ENCODE results near the gene PEX3.
"Not testable (repeated sequence)": the region's sequence is repeated elsewhere in the genome, so short reads cannot be mapped to it uniquely, and the experiment has no call there.

The PEX3 gene

DNA sequence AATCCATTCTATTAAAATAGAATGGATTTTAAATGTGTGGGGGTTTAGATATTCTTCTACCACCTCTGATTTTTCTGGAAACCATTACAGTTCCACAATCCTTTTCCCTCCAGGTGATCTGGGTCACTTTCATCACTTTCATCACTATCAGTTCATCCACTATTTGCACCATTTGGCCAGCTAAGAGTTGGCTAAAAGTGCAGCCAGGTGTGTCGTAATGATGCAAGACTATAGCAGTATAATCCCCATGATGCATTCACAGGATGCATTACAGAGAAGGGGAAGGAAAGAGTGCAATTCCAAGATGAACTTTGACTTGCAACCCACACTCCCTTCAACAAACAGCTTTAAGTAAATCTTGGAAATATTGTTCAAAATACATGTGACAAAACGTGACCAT is 56.0 kb downstream of the PEX3 start:
- no peak for DNase-seq (ENCODE audit: low spot score)

DNA sequence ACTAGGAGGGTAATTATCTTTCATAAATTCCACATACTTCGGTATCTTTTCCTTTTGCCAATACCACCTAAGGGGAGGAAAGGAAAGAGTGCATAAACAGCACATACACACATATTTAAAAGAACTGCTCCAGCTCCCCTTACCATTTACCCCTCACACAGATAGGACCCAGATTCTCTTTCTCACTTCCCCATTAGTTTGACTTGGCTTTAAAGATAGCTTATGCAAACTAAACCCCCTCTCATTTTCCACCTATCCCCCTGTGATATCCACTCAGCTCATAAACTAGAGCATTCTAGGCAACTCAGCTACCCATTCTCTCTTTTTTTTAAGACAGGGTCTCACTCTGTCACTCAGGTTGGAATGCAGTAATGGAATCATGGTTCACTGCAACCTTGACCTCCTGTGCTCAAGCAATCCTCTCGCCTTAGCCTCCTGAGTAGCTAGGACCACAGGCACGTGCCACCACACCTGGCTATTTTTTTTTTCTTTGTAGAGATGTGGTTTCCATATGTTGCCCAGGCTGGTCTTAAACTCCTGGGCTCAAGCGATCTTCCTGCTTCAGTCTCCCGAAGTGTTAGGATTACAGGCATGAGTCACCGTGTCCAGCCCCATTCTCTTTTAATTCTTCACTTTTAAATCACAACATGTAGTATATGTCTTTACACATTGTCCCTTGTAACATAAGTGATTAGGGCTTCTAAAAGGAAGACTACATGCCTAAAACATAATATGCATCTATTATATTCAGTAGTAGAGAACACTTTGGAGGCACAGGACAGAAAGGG is 56.9 kb downstream of the PEX3 start:
- no peak for DNase-seq (ENCODE audit: low spot score)

DNA sequence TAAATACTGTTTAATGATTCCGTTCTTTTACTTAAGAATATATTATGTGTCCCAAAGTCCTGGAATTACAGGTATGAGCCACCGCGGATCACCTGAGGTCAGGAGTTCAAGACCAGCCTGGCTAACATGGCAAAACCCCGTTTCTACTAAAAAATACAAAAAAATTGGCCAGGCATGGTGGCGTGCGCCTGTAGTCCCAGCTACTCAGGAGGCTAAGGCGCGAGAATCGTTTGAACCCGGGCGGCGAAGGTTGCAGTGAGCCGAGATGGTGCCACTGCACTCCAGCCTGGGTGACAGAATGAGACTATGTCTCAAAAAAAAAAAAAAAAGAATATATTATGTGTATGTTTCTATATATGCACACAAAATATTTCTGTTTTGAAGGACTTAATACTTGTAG is 59.7 kb downstream of the PEX3 start:
- DNase-seq (ENCODE audit: low spot score): not testable (repeated sequence)

DNA sequence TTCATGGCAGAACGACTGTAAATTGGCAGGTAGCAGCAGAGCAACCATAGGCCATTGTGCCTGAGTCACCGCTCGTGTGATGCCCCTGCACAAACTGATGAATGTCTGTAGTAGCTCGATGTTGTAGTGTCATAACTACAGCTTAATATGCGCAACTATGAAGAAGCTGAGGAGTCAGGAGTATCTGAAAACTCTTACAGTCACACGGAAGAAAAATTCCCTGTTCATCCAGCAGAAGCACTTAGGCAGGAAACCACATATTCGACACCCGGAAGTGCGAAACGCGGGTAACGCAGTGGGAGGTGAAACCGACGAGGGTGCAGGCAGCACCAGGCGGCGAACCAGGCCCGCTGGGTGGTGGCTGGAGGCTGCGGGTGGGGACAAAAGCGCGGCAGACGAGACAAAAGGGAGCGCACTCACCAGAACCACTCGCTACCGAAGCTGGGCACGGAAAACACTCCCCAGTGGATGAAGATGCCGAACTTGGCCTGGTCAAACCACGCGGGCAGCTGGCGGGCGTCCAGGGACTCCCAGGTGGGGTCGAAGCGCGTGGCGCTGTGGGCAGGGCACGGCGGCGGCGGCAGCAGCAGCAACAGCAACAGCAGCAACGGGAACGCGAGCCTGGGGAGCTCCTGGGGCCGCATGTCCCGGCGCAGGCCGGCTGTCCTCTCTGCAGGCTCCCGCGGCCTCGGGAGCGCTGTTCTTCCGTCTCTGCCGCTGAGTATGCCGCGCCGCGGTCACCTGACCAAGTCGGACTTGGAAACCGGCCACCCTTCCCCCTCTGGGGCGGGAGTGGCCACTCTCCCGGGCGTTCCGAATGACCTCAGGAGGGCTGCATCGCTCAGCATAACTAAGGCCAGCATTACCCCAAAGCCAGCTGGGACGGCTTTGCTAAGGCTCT is 60.6 kb downstream of the PEX3 start, which contains the start of gene FUCA2:
FUCA2 (minus strand) TSS at position 730 of the 901 bp plus-strand sequence; CDS start at position 644, 86 bp downstream.
- DNase-seq (ENCODE audit: low spot score): peak; percentile 79

DNA sequence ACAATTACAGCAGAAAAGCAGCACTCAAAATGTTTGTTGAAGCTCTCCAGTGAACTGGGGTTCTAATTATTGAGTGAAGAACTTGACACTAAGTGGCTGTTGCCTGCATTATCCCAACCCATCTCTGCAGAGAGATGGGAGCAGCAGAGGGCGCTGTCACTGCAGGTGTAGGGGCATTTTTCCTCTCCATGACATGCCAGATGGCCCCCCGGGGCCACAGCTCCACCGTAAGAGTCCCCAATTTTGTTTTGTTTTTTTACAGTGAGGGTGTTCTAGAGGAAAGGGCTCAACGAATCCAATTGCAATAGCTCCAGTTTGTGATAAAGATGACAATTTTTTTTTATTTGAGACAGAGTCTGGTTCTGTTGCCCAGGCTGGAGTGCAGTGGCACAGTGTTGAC is 62.8 kb downstream of the PEX3 start:
- no peak for DNase-seq (ENCODE audit: low spot score)

DNA sequence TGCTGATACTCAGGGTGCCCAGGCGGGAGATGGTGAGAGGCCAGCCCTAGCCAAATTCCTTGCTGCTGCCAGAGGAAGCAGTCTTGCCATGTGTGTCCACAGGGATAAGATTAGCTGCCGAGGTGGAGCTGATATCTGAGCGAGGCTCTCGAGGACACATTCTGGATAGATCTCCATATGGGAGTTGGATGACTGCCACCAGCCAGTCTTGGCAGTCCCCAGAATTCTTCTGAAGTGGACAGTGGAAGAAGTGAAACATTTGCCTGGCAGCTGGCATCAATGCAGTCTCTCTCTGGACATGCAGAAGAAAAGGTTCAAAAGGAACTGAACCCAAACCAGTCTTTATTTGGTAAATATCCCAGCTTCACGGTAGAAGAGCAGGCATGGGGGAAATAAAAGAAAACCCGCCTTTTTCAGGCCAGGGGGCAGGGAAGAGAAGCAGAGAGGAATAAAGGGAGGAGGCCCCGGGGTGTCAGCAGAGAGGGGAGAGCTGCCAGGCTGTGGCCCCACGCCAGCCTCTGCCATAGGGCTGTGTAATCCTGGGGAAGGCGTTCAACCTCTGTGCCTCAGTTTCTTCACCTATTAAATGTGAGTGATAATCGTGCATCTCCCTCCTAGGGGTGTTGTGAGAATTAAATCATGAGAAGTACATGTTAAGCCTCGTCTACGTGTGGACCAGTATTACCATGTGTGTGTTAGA is 64.6 kb downstream of the PEX3 start:
- DNase-seq (ENCODE audit: low spot score): peak; percentile 39

DNA sequence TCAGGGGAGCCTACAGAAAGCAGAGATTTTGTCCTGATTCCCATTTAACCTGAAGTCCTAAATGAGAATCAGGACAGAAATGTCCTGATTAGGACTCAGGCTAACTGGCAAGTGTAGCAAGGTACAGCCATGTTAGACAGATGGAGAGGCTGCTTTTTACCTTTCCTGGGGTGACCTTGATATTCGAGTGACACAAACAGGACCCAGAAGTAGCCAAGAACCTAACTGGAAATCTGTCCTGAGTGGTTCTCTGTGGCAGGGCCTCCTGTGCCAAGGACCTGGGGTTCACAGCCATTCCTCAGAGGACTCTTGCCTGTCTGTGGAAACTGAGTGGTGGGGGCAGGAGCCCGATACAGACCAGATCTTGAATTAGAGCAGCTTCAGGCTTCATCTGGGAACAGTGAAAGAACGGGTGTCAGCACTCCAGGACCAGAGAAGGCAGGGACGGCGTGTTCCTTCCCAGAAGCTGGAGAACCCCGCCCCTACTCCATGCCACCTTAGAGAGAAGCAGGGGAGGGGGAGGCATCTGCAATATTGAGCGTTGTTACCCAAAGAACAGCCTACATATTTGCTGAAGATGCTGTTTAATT is 65.3 kb downstream of the PEX3 start:
- no peak for DNase-seq (ENCODE audit: low spot score)

DNA sequence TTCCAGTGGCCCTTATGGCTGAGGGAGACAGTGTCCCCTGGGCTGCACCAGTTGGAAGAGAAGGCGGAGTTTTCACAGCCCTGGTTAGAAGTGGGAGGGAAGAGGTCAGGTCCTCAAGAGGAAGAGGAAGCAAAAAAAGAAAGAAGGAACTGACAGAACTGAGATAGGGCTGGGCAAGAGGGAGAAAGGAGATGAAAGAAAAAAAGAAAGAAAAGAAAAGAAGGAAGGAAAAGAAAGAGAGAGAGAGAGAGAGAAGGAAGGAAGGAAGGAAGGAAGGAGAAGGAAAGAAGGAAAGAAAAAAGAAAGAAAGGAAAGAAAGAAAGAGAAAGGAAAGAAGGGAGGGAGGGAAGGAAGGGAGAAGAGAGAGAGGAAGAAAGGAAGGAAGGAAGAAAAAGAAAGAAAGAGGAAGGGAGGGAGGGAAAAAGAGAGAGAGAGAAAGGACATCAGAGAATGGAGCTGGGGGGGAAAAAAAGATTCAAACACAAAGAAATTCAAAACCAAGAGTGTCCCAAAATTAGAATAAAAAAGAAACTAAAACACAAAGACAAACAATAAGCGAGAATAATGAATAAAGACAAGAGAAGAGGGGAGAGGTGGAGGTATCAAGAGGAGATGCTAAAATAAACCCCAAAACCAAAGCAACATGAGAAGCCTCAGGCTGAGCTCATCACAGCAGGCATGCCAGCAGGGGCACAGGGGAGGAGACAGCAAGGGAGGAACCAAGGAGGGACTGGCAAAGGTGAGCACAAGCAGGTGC is 66.3 kb downstream of the PEX3 start:
- no peak for DNase-seq (ENCODE audit: low spot score)

DNA sequence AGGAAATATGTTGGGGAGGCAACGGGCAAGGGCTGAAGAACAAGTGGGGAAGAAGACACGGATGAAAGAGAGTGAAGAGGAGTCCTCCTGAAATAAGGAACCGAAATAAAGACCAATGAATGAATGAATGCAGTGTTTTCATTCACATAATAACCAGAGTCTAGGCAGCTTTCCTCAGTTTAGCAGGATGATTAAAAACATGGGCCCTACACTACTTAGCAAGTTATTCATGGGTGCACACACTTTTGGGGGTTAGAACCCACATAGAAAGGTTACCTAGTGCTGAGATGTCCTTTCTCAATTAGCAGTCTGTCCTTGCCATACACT is 66.8 kb downstream of the PEX3 start:
- no peak for DNase-seq (ENCODE audit: low spot score)

DNA sequence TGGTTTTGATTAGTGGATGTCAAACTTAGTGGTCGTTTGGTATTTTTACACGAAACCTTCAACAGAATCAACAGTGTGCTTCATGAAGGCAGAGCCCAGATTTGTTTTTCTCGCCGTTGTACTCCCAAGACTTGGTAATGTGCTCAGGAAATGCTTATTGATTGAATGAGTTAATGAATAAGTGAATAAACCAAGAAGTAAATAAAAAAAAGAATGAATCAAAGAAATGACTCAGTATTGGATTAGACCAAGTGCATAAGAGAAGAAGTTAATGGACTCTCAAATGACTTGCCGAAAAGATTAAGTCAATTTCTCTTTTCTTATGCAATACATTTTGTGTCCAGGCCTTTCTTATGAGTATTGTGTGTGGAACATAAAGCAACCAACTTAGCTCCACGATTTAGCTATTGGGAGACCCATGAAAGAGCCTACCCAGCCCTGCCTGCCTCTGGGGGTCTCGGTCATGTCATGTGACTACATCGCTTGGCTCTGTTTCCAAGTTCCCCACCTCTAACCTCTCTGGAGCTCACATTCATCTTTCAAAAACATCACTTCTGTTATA is 71.5 kb downstream of the PEX3 start:
- DNase-seq (ENCODE audit: low spot score): no peak

DNA sequence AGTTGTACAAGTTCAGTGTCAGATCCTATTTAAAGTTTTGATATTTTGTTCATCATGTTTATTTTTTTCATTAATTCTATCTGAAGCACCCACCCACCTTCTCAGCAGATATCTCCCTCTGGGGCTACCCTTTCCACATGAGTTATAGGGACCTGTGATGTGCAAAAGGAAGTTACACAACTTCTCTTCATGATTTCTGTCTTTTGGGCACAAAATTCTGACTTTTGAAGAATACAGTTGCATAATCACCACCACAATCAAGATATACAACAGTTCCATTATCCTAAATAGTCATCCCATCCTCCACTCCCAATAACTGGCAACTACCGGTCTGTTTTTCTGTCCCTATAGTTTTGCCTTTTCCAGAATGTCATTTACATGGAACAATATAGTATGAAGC is 74.8 kb downstream of the PEX3 start:
- DNase-seq (ENCODE audit: low spot score): no peak

DNA sequence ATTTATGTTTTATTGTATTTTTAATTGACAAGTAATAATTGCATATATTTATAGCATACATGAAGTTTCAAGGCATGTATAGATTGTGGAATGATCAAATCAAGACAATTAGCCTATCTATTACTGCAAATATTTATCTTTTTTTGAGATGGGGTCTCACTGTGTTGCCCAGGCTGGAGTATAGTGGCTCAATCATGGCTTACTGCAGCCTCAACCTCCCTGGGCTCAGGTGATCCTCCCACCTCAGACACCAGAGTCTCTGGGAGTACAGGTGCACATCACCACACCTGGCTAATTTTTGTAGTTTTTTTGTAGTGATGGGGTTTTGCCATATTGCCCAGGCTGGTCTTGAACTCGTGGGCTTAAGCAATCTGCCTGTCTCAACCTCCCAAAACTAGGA is 77.1 kb downstream of the PEX3 start:
- no peak for DNase-seq (ENCODE audit: low spot score)

DNA sequence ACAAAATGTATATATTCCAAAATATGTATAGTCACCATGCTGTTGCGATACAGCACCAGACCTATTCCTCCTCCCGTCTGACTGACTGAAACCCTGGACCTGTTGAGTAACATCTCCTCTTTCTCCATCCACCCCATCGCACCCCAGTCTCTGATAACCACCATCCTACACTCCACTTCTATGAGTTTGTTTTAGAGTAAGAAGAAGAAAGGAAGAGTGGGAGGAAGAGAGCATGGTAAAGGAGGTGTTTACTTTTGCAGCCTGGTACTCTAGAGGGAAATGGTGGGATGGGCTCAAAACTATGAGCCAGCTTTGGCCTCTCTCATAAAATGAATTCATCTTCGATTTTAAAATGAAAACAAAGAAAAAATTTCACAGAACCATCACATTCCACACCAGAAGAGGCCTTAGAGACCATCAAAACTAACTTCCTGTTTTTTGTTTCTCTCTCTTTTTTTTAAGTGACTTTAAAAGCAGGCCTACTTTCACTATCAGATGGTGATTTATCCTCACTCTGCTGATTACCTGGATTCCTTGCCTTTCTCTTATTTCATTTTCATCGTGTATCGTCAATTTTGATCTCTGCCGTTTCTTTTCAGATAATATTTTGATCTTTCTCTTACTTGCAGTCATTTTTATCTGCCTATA is 77.7 kb downstream of the PEX3 start:
- DNase-seq (ENCODE audit: low spot score): no peak

DNA sequence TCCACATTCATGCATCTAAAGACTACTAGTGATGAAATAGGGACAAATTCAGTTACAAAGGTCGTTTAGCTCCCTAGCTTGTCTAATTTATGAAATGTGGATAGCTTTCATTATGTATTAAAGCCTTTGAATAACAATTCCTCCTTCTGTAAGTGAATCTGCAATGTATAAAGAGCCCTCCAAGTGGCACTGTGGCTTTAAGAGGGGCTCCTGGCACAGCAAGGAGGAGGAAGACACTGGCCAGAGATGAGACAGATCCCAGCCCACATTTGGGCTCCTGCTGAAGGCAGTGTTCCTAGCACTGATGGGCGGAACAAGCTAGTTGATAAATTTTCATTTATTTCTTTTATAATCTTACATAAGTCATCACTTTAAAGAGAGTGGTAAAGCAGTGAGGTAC is 78.5 kb downstream of the PEX3 start:
- no peak for DNase-seq (ENCODE audit: low spot score)

DNA sequence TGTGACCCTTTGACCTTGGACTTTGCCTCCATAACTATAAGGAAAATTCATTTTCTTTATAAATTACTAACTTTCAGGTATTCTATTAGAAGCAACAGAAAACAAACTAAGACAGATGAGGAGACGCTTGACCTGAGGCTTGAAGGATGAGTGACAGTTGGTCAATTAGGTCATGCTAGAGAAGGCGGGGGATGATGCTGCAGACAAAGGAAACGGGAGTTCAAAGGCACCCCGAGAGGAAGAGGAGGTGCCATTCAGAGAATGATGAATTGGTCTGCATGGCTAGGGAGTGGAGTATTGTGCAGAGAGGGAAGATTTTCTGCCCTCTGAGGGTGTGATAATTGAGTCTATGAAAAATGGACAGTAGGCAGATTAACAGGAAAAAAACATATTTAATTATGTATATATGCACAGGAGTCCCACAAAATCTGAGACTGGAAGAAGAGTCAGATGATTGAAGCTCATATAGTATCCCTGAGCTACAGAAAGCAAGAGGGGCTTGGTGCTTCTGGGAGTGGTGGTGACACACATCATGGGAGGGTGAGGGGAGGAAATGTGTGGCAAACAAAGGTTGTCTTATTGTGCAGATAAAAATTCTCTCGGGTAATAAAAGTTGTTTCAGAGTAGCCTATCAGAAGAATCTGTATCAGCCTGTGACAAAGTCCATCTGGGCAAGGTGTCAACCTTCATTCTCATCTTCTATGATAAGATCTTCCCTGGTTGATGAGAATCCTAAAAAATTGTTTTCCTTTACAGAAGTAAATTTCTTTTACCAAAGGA is 81.3 kb downstream of the PEX3 start:
- no peak for DNase-seq (ENCODE audit: low spot score)

DNA sequence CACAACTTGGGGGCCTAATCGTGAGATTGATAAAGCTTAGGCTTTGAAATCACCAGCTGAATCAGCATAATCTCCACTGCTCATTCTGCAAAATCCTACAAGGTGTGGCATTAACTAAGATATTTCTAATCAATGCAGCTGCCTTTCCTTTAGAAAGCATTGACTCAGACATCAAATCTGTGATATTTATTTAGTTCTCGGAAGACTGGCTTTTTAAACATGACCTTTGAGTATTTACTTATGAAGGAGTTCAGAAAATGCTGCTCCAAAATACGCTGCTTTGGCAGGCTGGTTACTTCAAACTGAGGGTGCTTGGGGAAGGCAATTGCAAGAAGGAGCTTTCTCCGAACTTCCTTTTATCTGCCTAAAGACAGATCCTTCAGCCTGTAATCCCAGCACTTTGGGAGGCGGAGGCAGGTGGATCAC is 84.6 kb downstream of the PEX3 start:
- DNase-seq (ENCODE audit: low spot score): no peak

DNA sequence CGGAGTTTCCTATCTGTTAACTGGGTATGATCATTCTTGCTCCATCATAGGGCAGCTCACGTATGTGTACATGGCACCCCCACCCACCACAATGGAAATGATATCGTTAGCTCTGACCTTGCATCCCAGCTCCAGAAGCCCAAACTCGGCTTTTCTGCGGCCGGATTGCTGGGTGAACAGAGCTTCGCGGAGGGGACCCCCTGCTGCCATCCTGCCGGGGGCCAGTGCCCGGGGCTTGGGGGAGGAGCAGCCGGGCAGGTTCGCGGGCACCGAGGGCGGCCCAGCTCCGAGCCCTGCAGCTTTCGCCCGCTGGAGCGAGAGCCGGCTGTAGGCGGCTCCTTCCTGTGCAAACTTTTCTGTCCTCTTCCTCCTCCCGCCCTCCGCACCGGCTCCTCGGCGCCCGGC is 85.9 kb downstream of the PEX3 start:
- no peak for DNase-seq (ENCODE audit: low spot score)

DNA sequence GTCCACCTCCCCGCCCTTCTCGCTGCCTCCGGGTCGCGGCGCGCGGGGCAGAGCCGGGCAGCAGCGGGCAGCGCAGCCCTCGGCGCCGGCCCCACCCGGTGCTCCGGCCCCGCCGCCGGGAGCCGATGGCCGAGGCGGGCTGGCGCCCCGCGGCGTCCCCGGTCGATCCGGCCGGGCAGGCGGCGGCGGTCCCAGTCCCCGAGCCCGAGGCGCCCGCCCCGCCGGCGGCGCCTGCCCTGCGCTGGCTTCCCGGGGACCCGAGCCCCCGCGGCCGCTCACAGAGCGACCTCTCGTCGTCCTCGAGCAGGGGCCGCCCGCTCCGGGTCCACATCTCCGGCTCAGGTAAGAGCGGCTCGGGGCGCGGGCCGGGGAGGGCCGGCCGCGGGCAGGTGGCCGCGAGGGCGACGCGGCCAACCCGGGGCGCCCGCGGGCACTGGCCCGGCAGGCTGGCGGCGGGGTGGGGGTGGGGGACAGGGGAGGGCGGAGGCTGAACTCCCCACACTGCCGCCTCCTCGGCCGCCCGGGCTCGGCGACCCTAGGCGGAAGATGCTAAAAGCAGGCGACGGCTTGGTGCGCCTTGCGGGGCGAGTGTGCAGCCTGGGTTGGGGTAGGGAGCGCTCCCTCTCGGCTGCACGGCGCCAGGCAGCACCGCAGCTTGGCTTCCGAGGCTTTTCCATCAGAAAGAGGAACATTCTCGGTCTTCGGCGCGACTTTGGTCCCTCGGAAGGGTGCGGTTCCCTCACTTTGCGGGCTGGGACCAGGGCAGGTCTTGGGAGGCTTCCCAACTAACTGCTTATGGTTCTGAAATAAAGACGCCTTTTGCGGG is 86.5 kb downstream of the PEX3 start:
- no peak for DNase-seq (ENCODE audit: low spot score)

DNA sequence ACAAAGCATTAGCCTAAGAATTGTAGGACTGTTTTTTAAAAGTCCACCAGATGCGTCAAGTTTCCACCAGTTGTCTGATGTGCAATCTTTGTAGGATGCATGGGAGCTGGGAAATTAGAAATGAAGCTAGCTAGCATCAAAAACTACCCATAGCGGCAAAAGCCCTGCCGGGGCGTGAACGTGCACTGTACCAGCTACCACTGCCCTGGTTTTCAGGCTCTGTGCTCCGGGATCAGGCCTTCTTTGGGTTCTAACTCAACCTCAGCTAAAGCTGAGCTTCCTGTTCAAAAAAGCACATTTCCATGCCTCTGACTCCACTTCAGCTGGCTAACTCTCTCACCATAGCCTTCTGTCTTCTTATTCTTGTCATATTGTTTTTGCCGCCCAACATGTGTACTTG is 87.8 kb downstream of the PEX3 start:
- DNase-seq (ENCODE audit: low spot score): no peak
